HL-60 (cell line): ENCODE measurements around the gene TBC1D1.

ENCODE experiments used
- DNase-seq, 2 experiments: peaks; one replicate each; pipeline ENCODE4 v3.0.0-alpha.2; 2010 to 2020; ENCODE audit warnings: low read depth in 1 of 2, low spot score in 1 of 2
- H3K27ac ChIP-seq: fragments of 250-450 bp; sonication (Bioruptor Pico); replicated peaks from 2 replicates; pipeline ENCODE4 v1.5.1; 2020; ENCODE audit warnings: mild to moderate bottlenecking, moderate library complexity
- H3K27me3 ChIP-seq: fragments of 250-450 bp; sonication (Bioruptor Pico); 2 replicates; pipeline ENCODE4 v1.5.1; 2021; ENCODE audit warnings: mild to moderate bottlenecking, moderate library complexity; ENCODE audit not compliant: insufficient read depth, poor library complexity, severe bottlenecking
- H3K4me3 ChIP-seq: replicated peaks from 2 replicates; pipeline ENCODE4 v1.5.1; 2011; ENCODE audit warnings: mild to moderate bottlenecking, control low read depth, low read length; ENCODE audit not compliant: insufficient read depth
- CTCF ChIP-seq: IDR thresholded peaks from one replicate; pipeline ENCODE4 v1.5.1; 2011; ENCODE audit warnings: low read length, control low read depth, inconsistent platforms; ENCODE audit not compliant: insufficient read depth
- GABPA ChIP-seq: IDR thresholded peaks from 2 replicates; pipeline ENCODE4 v1.6.1; 2012; ENCODE audit warnings: low read depth
- POLR2AphosphoS5 ChIP-seq: IDR thresholded peaks from 2 replicates; pipeline ENCODE4 v1.6.1; 2012; ENCODE audit warnings: low read depth
- REST ChIP-seq: IDR thresholded peaks from 2 replicates; pipeline ENCODE4 v1.6.1; 2012; ENCODE audit warnings: low read depth; ENCODE audit not compliant: insufficient replicate concordance
- SPI1 ChIP-seq: IDR thresholded peaks from 2 replicates; pipeline ENCODE4 v1.6.1; 2012; ENCODE audit warnings: low read depth, mild to moderate bottlenecking, borderline replicate concordance

The TBC1D1 gene

GRCh38 chr4:37868238-37868637 lies 22.6 kb upstream of the TBC1D1 start:
- Histone ChIP-seq H3K27me3 (no peaks in the 10 kb centered on the region), H3K27ac (no peak overlapping the region), H3K4me3 (no peak overlapping the region)
- DNase-seq: no peak
- TF ChIP-seq REST: no peak
- TF ChIP-seq GABPA: no peak

GRCh38 chr4:37872310-37872988 lies 18.4 kb upstream of the TBC1D1 start:
- H3K27me3 ChIP-seq: no peaks in the 10 kb centered on the region
- no peak overlapping the region for H3K4me3 ChIP-seq
- no peak for TF ChIP-seq REST
- TF ChIP-seq CTCF: no peak
- no peak for TF ChIP-seq POLR2AphosphoS5
- no peak for TF ChIP-seq GABPA
- TF ChIP-seq SPI1: no peak
- DNase-seq: no peak
- H3K27ac ChIP-seq: no peak overlapping the region

- Histone ChIP-seq H3K4me3 (no peak overlapping the region), H3K27me3 (no peaks in the 10 kb centered on the region), H3K27ac (no peak overlapping the region)
- no peak for TF ChIP-seq SPI1
- no peak for TF ChIP-seq CTCF
- no peak for TF ChIP-seq POLR2AphosphoS5
- no peak for TF ChIP-seq REST
- no peak for TF ChIP-seq GABPA
- DNase-seq: no peak
Measured at GRCh38 chr4:37873386-37873785, 17.5 kb upstream of the TBC1D1 start.
